Measurements from ENCODE around the gene CSTB. TPM values are rescaled to one million over a fixed set of nuclear protein-coding genes. Genes with fewer than 3 reads are reported as not detected.

The CSTB gene
- total RNA-seq, 1 experiment from 2014 or later, result 49.9 TPM

DNA sequence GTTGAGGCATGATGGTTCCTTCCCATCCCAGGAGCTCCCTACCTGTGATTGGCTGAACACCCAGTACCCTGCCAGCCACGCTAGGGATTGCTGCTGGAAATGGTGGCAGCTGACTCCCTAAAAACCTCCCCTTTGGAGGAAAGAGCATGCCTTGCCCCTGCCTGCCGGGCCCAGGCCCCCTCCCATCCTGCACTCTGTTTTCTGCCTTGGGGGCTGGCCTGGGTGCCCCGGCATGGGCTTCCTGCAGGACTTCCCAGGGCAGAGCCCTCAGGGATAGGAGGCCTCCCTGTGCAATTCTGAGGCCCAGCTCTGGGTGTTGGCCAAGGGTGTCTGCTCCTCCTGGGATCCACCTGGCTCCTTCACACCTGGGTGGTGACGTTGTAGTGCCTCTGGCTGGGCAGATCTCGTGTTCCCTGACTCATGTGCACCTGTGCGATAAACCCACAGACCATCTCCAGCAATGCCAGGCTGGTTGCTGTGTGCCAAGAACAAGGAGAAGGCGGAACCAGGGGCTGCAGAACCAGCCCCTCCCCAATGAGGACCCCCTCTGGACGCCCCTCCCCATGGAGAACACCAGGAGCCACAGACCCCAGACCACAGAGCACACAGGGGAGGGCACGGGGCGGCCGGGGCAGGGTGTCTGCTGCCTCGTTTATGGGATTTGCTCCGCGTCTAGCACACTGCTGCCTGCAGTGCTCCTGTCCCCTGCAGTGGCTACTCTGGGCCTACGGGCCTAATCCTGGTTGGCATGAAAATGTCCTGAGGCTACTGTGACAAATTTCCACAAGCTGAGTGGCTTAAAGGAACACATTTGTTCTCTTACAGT lies 13.6 kb downstream of the CSTB start:
- H3K4me3 Mint-ChIP-seq (ENCODE audit: unreplicated experiment), result no peak overlapping the region
- no peaks in the 10 kb centered on the region for H3K9me3 Mint-ChIP-seq (ENCODE audit: unreplicated experiment)
- ChIA-PET CTCF (no interaction called here), POLR2A (interaction anchor here (0.5 kb wide), 1 partner anchor 108 kb away, joined by 3 read pairs; no protein-coding TSS in a partner anchor)
- DNase-seq, result no peak
- no peak overlapping the region for H3K27ac Mint-ChIP-seq (ENCODE audit: unreplicated experiment)
- no TSS peak for BruUV-seq (replicated peaks)
- H3K36me3 Mint-ChIP-seq (ENCODE audit: insufficient read depth, unreplicated experiment), result peaks cover 92% of the 10 kb centered on the region
- Histone ChIP-seq H3K4me3 (ENCODE audit: low read depth, low read length) (no peak overlapping the region), H3K27me3 (replicated peaks; ENCODE audit: control insufficient read depth, insufficient read depth, low read length) (no peaks in the 10 kb centered on the region), H3K36me3 (ENCODE audit: control insufficient read depth, insufficient read depth, low read length) (no peaks in the 10 kb centered on the region), H3K9me3 (no peaks in the 10 kb centered on the region), H3K4me1 (peaks cover 11% of the 10 kb centered on the region)
- H3K27me3 Mint-ChIP-seq (ENCODE audit: insufficient read depth, unreplicated experiment), result no peaks in the 10 kb centered on the region
- H3K4me1 Mint-ChIP-seq (ENCODE audit: low read depth, unreplicated experiment), result peaks cover 5% of the 10 kb centered on the region
- intact Hi-C loops (cut with micrococcal nuclease; ENCODE audit: unreplicated experiment), result no loop called here
- TF ChIP-seq, protein P1, sequence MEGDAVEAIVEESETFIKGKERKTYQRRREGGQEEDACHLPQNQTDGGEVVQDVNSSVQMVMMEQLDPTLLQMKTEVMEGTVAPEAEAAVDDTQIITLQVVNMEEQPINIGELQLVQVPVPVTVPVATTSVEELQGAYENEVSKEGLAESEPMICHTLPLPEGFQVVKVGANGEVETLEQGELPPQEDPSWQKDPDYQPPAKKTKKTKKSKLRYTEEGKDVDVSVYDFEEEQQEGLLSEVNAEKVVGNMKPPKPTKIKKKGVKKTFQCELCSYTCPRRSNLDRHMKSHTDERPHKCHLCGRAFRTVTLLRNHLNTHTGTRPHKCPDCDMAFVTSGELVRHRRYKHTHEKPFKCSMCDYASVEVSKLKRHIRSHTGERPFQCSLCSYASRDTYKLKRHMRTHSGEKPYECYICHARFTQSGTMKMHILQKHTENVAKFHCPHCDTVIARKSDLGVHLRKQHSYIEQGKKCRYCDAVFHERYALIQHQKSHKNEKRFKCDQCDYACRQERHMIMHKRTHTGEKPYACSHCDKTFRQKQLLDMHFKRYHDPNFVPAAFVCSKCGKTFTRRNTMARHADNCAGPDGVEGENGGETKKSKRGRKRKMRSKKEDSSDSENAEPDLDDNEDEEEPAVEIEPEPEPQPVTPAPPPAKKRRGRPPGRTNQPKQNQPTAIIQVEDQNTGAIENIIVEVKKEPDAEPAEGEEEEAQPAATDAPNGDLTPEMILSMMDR (IDR thresholded peaks at IDR 0.05; ENCODE audit: insufficient read depth in 1 of 2, low read depth in 1 of 2, low read length in 1 of 2, severe bottlenecking in 1 of 2, unreplicated experiment in 1 of 2), result no peak

DNA sequence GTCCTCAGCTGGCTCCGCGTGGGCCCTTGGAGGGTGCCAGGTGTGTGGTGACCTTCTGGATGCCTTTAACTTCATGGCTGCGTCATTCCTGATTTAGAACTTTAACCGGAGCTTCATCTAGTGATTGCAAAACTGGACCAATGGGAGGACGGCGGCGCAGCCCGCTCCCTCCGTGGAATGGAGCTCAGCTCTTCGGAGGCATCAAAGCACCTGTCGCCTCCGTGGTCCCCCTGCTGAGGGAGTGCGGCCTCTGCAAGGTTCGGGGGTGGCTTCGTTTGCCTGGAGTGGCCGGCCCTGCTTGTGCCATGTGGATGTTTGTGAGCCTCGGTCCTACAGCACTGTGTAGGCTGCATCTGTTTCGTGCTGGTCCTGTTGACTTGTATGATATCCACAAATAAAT lies 14.2 kb downstream of the CSTB start:
- ChIA-PET POLR2A (interaction anchor here (0.5 kb wide), 1 partner anchor 108 kb away, joined by 3 read pairs; no protein-coding TSS in a partner anchor), CTCF (no interaction called here)
- Histone ChIP-seq H3K27me3 (replicated peaks; ENCODE audit: control insufficient read depth, insufficient read depth, low read length) (no peaks in the 10 kb centered on the region), H3K9me3 (no peaks in the 10 kb centered on the region), H3K36me3 (ENCODE audit: control insufficient read depth, insufficient read depth, low read length) (peaks cover 2% of the 10 kb centered on the region), H3K4me1 (peaks cover 5% of the 10 kb centered on the region; the same call in 1 of the 2 replicates), H3K4me3 (ENCODE audit: low read depth, low read length) (no peak overlapping the region)
- TF ChIP-seq, protein P1 (IDR thresholded peaks at IDR 0.05; ENCODE audit: insufficient read depth in 1 of 2, low read depth in 1 of 2, low read length in 1 of 2, severe bottlenecking in 1 of 2, unreplicated experiment in 1 of 2), result no peak
- H3K9me3 Mint-ChIP-seq (ENCODE audit: unreplicated experiment), result no peaks in the 10 kb centered on the region
- no peak for DNase-seq
- intact Hi-C loops (cut with micrococcal nuclease; ENCODE audit: unreplicated experiment), result no loop called here
- no peak overlapping the region for H3K27ac Mint-ChIP-seq (ENCODE audit: unreplicated experiment)
- no peaks in the 10 kb centered on the region for H3K27me3 Mint-ChIP-seq (ENCODE audit: insufficient read depth, unreplicated experiment)
- H3K36me3 Mint-ChIP-seq (ENCODE audit: insufficient read depth, unreplicated experiment), result peaks cover 92% of the 10 kb centered on the region
- H3K4me3 Mint-ChIP-seq (ENCODE audit: unreplicated experiment), result no peak overlapping the region
- no TSS peak for BruUV-seq (replicated peaks)
- no peaks in the 10 kb centered on the region for H3K4me1 Mint-ChIP-seq (ENCODE audit: low read depth, unreplicated experiment)

DNA sequence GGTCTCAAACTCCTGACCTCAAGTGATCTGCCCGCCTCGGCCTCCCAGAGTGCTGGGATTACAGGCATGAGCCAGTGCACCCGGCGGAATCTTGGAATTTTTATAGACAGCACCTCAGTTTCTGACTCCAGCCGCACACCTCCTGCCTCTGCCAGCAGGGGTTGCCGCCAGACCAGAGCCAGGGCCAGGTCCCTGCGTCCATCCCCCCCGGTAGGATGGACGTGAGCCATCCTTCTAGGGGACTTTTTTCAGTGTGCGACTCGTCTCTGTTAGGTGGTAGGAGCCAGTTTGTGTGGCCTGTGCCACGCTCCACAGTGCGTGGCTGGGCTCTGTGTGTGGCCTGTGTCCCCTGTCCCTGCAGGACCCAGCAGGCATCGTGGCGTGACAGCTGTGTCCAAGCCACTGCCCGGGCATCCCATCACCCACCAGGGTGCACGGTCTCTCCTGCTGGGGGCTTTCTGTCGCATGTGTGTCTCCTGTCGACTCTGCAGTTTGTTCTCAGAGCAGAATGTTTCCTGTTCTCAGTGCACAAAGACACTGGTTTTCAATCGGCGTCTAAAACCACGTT lies 15.6 kb downstream of the CSTB start:
- Histone ChIP-seq H3K36me3 (ENCODE audit: control insufficient read depth, insufficient read depth, low read length) (peaks cover 2% of the 10 kb centered on the region), H3K9me3 (no peaks in the 10 kb centered on the region), H3K27me3 (replicated peaks; ENCODE audit: control insufficient read depth, insufficient read depth, low read length) (no peaks in the 10 kb centered on the region), H3K4me3 (ENCODE audit: low read depth, low read length) (no peak overlapping the region), H3K4me1 (no peaks in the 10 kb centered on the region)
- no peak overlapping the region for H3K27ac Mint-ChIP-seq (ENCODE audit: unreplicated experiment)
- BruUV-seq (replicated peaks), result no TSS peak
- no peaks in the 10 kb centered on the region for H3K27me3 Mint-ChIP-seq (ENCODE audit: insufficient read depth, unreplicated experiment)
- H3K4me1 Mint-ChIP-seq (ENCODE audit: low read depth, unreplicated experiment), result no peaks in the 10 kb centered on the region
- ChIA-PET POLR2A (no interaction called here), CTCF (no interaction called here)
- no peak overlapping the region for H3K4me3 Mint-ChIP-seq (ENCODE audit: unreplicated experiment)
- intact Hi-C loops (cut with micrococcal nuclease; ENCODE audit: unreplicated experiment), result no loop called here
- no peaks in the 10 kb centered on the region for H3K9me3 Mint-ChIP-seq (ENCODE audit: unreplicated experiment)
- H3K36me3 Mint-ChIP-seq (ENCODE audit: insufficient read depth, unreplicated experiment), result peaks cover 99% of the 10 kb centered on the region
- TF ChIP-seq, protein P1 (IDR thresholded peaks at IDR 0.05; ENCODE audit: insufficient read depth in 1 of 2, low read depth in 1 of 2, low read length in 1 of 2, severe bottlenecking in 1 of 2, unreplicated experiment in 1 of 2), result no peak
- DNase-seq, result no peak
